22Rv1 (cell line): Measurements from ENCODE around the gene NFATC3.

Experiments used
- ZFX ChIP-seq: fragments of 450-650 bp; IDR thresholded peaks from 2 replicates; pipeline ENCODE4 v1.6.1; 2017; ENCODE audit warnings: antibody characterized with exemption, borderline replicate concordance
- TF ChIP-seq, protein P1 (sequence below): fragments of 450-650 bp; IDR thresholded peaks from 2 replicates; pipeline ENCODE4 v1.5.1; 2017; ENCODE audit warnings: mild to moderate bottlenecking

DNA sequence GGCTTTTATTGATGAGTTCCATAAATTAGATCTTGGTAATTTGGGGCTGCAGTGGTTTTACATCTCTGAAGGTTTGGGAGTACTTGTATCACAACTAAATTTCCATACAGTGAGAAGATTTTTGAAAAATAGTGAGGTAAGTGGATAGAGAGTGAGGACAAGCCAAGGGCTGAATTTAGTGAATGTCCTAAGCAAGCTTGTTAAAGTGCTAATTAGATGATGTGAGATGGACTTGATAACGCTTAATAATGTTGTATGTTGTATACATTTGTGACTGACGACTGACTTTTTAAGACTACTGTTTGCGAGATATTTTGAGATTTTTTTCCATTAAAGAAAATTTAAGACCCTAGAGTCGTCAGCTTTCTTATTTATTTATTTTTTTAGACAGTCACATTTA, 3.9 kb downstream of the NFATC3 start:
- TF ChIP-seq, protein P1, sequence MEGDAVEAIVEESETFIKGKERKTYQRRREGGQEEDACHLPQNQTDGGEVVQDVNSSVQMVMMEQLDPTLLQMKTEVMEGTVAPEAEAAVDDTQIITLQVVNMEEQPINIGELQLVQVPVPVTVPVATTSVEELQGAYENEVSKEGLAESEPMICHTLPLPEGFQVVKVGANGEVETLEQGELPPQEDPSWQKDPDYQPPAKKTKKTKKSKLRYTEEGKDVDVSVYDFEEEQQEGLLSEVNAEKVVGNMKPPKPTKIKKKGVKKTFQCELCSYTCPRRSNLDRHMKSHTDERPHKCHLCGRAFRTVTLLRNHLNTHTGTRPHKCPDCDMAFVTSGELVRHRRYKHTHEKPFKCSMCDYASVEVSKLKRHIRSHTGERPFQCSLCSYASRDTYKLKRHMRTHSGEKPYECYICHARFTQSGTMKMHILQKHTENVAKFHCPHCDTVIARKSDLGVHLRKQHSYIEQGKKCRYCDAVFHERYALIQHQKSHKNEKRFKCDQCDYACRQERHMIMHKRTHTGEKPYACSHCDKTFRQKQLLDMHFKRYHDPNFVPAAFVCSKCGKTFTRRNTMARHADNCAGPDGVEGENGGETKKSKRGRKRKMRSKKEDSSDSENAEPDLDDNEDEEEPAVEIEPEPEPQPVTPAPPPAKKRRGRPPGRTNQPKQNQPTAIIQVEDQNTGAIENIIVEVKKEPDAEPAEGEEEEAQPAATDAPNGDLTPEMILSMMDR: no peak
- no peak for TF ChIP-seq ZFX
